Endothelial cell of umbilical vein (primary cell): ENCODE results near the gene BORCS5. TPM values are rescaled to one million over a fixed set of nuclear protein-coding genes. Genes with fewer than 3 reads are reported as not detected.

Experiments
- BruUV-seq: library from RNA; stranded (reverse); fragments of 400-500 nt; replicated peaks from 2 replicates; lab custom pipeline; 2021; lab: Mats Ljungman, UMichigan
- CTCF ChIA-PET: fragments of 300-600, 350-600 bp; sonication (Branson Sonifier 250); formaldehyde crosslinking; loops from one replicate; lab custom pipeline; 2021; ENCODE audit warnings: antibody characterized with exemption, inconsistent platforms; lab: Charles Lee
- POLR2A ChIA-PET: fragments of 300-600, 350-600 bp; sonication (Branson Sonifier 250); formaldehyde crosslinking; loops from one replicate; lab custom pipeline; 2021; ENCODE audit warnings: antibody characterized with exemption, inconsistent platforms; lab: Charles Lee
- DNase-seq: peaks from one replicate; pipeline ENCODE4 v3.0.0-alpha.2; 2011; ENCODE audit warnings: low read depth, low spot score
- FAIRE-seq: peaks from 2 replicates; lab custom pipeline; 2011; peaks lifted over from hg19 to GRCh38; lab: Jason Lieb, UNC
- H2AFZ ChIP-seq: 2 replicates; pipeline ENCODE4 v1.6.0; 2012; ENCODE audit warnings: low read depth, low read length, control low read depth, inconsistent platforms
- H3K27ac ChIP-seq: 2 replicates; pipeline ENCODE4 v1.5.1; 2011; ENCODE audit warnings: low read depth, mild to moderate bottlenecking, control low read depth, low read length, moderate library complexity; ENCODE audit not compliant: insufficient read depth
- H3K27me3 ChIP-seq, 2 experiments: 2 replicates each; pipeline versions ENCODE4 v1.6.0 to v1.6.1; 2011; ENCODE audit warnings: low read length in 2 of 2, mixed read lengths in 1 of 2; ENCODE audit not compliant: control insufficient read depth in 2 of 2, insufficient read depth in 2 of 2
- H3K36me3 ChIP-seq, 2 experiments: 2 replicates in 1 of 2; 3 replicates in 1 of 2; pipeline ENCODE4 v1.5.1; 2011; ENCODE audit warnings: low read length in 2 of 2, mild to moderate bottlenecking in 1 of 2, moderate library complexity in 1 of 2; ENCODE audit not compliant: control insufficient read depth in 2 of 2, insufficient read depth in 2 of 2; ENCODE audit errors: extremely low read depth in 1 of 2
- H3K4me1 ChIP-seq: 3 replicates; pipeline ENCODE4 v1.5.1; 2011; ENCODE audit warnings: mild to moderate bottlenecking, low read length; ENCODE audit not compliant: control insufficient read depth, insufficient read depth; ENCODE audit errors: extremely low read depth
- H3K4me2 ChIP-seq: 2 replicates; pipeline ENCODE4 v1.6.1; 2011; ENCODE audit warnings: low read length, control low read depth, mixed read lengths; ENCODE audit not compliant: insufficient read depth
- H3K4me3 ChIP-seq, 3 experiments: fragments of 200-600 bp in 1 of 3; sonication (generic), shearing (Covaris generic) in 1 of 3; replicated peaks in 1 of 3; 2 replicates each; pipeline ENCODE4 v1.5.1; 2011 to 2016; ENCODE audit warnings: control low read depth in 3 of 3, low read length in 3 of 3, mild to moderate bottlenecking in 2 of 3, inconsistent platforms in 1 of 3, low read depth in 1 of 3, moderate library complexity in 1 of 3; ENCODE audit not compliant: insufficient read depth in 1 of 3
- H3K79me2 ChIP-seq: 2 replicates; pipeline ENCODE4 v1.6.0; 2012; ENCODE audit warnings: low read length, inconsistent platforms; ENCODE audit not compliant: control insufficient read depth, insufficient read depth
- H3K9ac ChIP-seq: replicated peaks from 2 replicates; pipeline ENCODE3; 2011; ENCODE audit warnings: low read length, control low read depth; ENCODE audit not compliant: insufficient read depth; ENCODE audit errors: extremely low read depth
- H3K9me1 ChIP-seq: replicated peaks from 3 replicates; pipeline ENCODE4 v1.6.0; 2011; ENCODE audit warnings: mild to moderate bottlenecking, low read length; ENCODE audit not compliant: control insufficient read depth, insufficient read depth; ENCODE audit errors: extremely low read depth
- H3K9me3 ChIP-seq: replicated peaks from 2 replicates; pipeline ENCODE4 v1.5.1; 2012; ENCODE audit warnings: low read length, inconsistent platforms; ENCODE audit not compliant: control insufficient read depth, insufficient read depth
- H4K20me1 ChIP-seq: replicated peaks from 2 replicates; pipeline ENCODE3; 2011; ENCODE audit warnings: mild to moderate bottlenecking, low read length; ENCODE audit not compliant: control insufficient read depth, insufficient read depth; ENCODE audit errors: extremely low read depth
- EZH2 ChIP-seq: IDR thresholded peaks from 2 replicates; pipeline ENCODE4 v1.6.1; 2012; ENCODE audit warnings: borderline replicate concordance, low read depth, mild to moderate bottlenecking, moderate library complexity, low read length, inconsistent platforms; ENCODE audit not compliant: severe bottlenecking
- FOS ChIP-seq: IDR thresholded peaks from 2 replicates; pipeline ENCODE4 v1.6.1; 2011; ENCODE audit warnings: mild to moderate bottlenecking, low read length, moderate library complexity, borderline replicate concordance; ENCODE audit not compliant: insufficient read depth
- GATA2 ChIP-seq: IDR thresholded peaks from 2 replicates; pipeline ENCODE4 v1.7.0; 2011; ENCODE audit warnings: low read depth, mild to moderate bottlenecking, moderate library complexity, mixed read lengths, low read length; ENCODE audit not compliant: insufficient read length, insufficient read depth
- JUN ChIP-seq: IDR thresholded peaks from 2 replicates; pipeline ENCODE4 v1.6.1; 2011; ENCODE audit warnings: borderline replicate concordance, low read depth; ENCODE audit not compliant: insufficient read length, insufficient read depth
- MYC ChIP-seq: IDR thresholded peaks from one replicate; pipeline ENCODE4 v1.6.1; 2011; ENCODE audit warnings: mild to moderate bottlenecking, low read depth, low read length
- POLR2A ChIP-seq: IDR thresholded peaks from 2 replicates; pipeline ENCODE4 v1.6.1; 2012; ENCODE audit warnings: low read depth, mild to moderate bottlenecking, control low read depth, low read length
- POLR2AphosphoS5 ChIP-seq: IDR thresholded peaks from 2 replicates; pipeline ENCODE4 v1.6.1; 2012; ENCODE audit warnings: low read depth, mild to moderate bottlenecking, control low read depth, low read length, moderate library complexity; ENCODE audit not compliant: insufficient read depth
- dilution Hi-C: fragments of 300-500 bp; cut with MboI; formaldehyde crosslinking; loops from one replicate; pipeline ENCODE4 v1.15.0; 2019; ENCODE audit warnings: low sequenced_read_pairs; ENCODE audit not compliant: extremely low pct_ligation_motif_present
- intact Hi-C: fragments of 100-400 bp; cut with micrococcal nuclease; formaldehyde crosslinking; loops from one replicate; pipeline ENCODE4 v1.10.0; 2022
- polyA plus RNA-seq, 4 experiments: library from polyadenylated mRNA; depleted of rRNA in 3 of 4; stranded (reverse) in 3 of 4; unstranded in 1 of 4; fragments of >200 nt; gene quantifications; 2 replicates each; pipeline versions ENCODE4 v1.2.1 to v1.2.3, GENCODE V29; 2011 to 2012; ENCODE audit warnings: missing spikeins in 1 of 4
- total RNA-seq: library from RNA; stranded (reverse); gene quantifications from 2 replicates; pipeline ENCODE4 v1.2.3, GENCODE V29; 2021
- TF ChIP-seq, protein P1 (sequence below), 2 donors: IDR thresholded peaks; 1 replicate in 1 of 2; 2 replicates in 1 of 2; pipeline ENCODE4 v1.5.1; 2011; ENCODE audit warnings: low read length in 2 of 2, mild to moderate bottlenecking in 2 of 2, moderate library complexity in 2 of 2, control low read depth in 1 of 2, inconsistent platforms in 1 of 2, low read depth in 1 of 2; ENCODE audit not compliant: insufficient read depth in 1 of 2; ENCODE audit errors: extremely low read depth in 1 of 2
- TF ChIP-seq, protein P2 (sequence below): IDR thresholded peaks from 2 replicates; pipeline ENCODE4 v1.6.1; 2011; ENCODE audit not compliant: insufficient read depth, insufficient read length

BORCS5 gene
- total and polyA plus RNA-seq, 2 donors (not counting 3 experiments of a cell fraction or from before 2014, with no cell fraction given), result 8.3 to 10.5 TPM

GRCh38 chr12:12392413-12392812 lies 35.5 kb downstream of the BORCS5 start:
- TF ChIP-seq, protein P1, sequence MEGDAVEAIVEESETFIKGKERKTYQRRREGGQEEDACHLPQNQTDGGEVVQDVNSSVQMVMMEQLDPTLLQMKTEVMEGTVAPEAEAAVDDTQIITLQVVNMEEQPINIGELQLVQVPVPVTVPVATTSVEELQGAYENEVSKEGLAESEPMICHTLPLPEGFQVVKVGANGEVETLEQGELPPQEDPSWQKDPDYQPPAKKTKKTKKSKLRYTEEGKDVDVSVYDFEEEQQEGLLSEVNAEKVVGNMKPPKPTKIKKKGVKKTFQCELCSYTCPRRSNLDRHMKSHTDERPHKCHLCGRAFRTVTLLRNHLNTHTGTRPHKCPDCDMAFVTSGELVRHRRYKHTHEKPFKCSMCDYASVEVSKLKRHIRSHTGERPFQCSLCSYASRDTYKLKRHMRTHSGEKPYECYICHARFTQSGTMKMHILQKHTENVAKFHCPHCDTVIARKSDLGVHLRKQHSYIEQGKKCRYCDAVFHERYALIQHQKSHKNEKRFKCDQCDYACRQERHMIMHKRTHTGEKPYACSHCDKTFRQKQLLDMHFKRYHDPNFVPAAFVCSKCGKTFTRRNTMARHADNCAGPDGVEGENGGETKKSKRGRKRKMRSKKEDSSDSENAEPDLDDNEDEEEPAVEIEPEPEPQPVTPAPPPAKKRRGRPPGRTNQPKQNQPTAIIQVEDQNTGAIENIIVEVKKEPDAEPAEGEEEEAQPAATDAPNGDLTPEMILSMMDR (IDR thresholded peaks at IDR 0.05; ENCODE audit: extremely low read depth in 1 of 2, insufficient read depth in 1 of 2, low read depth in 1 of 2, low read length in 2 of 2), result no peak
- no peak for TF ChIP-seq FOS
- TF ChIP-seq GATA2, result no peak
- TF ChIP-seq JUN, result no peak
- TF ChIP-seq, protein P2, sequence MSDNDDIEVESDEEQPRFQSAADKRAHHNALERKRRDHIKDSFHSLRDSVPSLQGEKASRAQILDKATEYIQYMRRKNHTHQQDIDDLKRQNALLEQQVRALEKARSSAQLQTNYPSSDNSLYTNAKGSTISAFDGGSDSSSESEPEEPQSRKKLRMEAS, result no peak
- no peak for TF ChIP-seq MYC
- TF ChIP-seq POLR2A, result no peak
- no peak for TF ChIP-seq EZH2
- no peak for TF ChIP-seq POLR2AphosphoS5
- DNase-seq (no peak), FAIRE-seq (no peak)
- Histone ChIP-seq H3K4me2 (no peak overlapping the region), H3K4me3 (no peak overlapping the region), H3K79me2 (no peaks in the 10 kb centered on the region), H3K36me3 (no peaks in the 10 kb centered on the region), H3K9me1 (no peaks in the 10 kb centered on the region), H3K27me3 (no peaks in the 10 kb centered on the region), H3K9me3 (no peaks in the 10 kb centered on the region), H3K4me1 (peaks cover 5% of the 10 kb centered on the region), H4K20me1 (no peaks in the 10 kb centered on the region), H3K9ac (no peak overlapping the region), H2AFZ (no peak overlapping the region), H3K27ac (no peak overlapping the region)
- CTCF ChIA-PET, result interaction anchor here (1.1 kb wide), 1 partner anchor 12 kb away, joined by 3 read pairs; no protein-coding TSS in a partner anchor
- POLR2A ChIA-PET, result no interaction called here
- dilution Hi-C loops (no loop called here), intact Hi-C loops (no loop called here)
- no TSS peak for BruUV-seq
